NCI-H1105 (cell line): Measurements from ENCODE around the gene EYA2.
A peak's percentile ranks its signal among the peaks of the same experiment; 100 is the strongest.
"Not testable (repeated sequence)": the region's sequence is repeated elsewhere in the genome, so short reads cannot be mapped to it uniquely, and the experiment has no call there.

Experiments used
- DNase-seq: peaks from one replicate; lab custom pipeline; 2025; lab: John Stamatoyannopoulos, UW

EYA2 gene

GRCh38 chr20:47204850-47205122 is 310.1 kb downstream of the EYA2 start:
- not testable (repeated sequence) for DNase-seq

GRCh38 chr20:47205577-47206123 is 311.0 kb downstream of the EYA2 start:
- peak; percentile 32 for DNase-seq

DNA sequence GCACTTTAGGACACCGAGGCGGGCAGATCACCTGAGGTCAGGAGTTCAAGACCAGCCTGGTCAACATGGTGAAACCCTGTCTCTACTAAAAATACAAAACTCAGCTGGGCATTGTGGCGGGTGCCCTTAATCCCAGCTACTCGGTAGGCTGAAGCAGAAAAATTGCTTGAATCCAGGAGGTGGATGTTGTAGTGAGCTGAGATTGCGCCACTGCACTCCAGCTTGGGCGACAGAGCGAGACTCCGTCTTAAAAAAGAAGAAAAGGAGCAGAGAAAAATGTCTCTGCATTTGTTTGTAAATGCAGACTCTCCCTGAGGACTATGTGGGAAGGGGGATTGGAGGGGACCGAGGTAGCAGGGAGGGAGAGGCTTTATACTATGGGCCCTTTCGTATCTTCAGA is 311.9 kb downstream of the EYA2 start:
- not testable (repeated sequence) for DNase-seq

DNA sequence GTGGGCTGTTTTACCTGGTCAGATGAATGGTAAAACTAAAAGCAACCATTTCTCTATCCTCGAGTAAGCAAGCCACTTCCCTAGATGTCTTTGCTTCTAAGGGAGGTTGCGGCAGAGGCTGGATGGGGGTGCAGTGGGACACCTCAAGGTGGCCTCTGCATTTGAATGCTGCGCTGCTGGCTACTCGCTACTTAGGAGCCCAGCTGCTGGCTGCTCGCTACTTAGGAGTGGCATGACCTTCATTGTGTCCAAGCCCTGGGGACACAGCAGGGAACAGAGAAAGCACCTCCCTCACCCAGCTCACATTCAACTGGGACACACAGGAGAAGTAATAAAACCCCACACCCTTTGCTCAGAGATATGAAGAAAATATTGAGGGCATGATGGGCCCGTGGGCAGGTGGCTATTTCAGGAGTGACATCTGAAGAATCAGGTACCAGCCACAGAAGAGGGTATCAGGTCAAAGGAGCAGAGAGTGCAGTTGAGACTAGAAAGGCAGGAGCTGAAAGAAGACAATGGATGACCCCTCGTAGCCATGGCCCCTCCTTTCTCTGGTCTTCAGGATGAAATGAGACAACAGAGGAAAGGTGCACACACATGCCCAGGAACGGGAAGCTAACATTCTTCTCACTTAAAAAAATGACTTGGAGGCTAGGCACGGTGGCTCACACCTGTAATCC is 312.5 kb downstream of the EYA2 start:
- DNase-seq, result no peak

DNA sequence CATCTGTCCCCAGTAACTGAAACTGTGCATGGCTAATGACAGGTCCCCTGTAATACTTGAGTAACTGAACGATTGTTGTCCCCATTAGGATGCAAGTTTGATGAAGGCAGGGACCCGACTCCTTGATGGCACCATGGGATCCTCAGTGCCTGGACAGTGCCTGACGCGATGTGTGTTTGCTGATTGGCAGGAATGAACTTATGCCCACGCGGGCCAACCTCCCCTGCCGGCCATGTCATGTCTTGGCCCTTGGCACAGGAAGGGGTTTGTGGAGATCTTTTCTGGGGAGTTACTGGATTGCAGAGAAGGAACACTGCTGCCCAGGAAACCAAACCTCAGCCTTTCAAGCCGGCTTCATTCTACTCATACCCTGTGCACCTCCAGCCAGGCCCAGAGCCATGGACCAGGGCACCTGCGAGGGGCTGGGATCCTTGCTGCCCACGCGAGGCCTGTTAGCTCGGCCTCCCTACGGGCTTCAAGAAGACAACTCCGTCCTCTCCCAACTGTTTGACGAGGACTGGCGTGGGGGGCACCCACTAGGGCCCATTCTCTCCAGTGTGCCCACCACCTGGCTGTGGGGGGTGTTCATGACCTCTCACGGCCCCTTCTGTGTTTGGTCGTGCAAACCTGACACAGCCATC is 314.0 kb downstream of the EYA2 start:
- no peak for DNase-seq

- no peak for DNase-seq
Measured at GRCh38 chr20:47209982-47210381, 315.3 kb downstream of the EYA2 start.

- no peak for DNase-seq
Measured at GRCh38 chr20:47210470-47210869, 315.8 kb downstream of the EYA2 start.

DNA sequence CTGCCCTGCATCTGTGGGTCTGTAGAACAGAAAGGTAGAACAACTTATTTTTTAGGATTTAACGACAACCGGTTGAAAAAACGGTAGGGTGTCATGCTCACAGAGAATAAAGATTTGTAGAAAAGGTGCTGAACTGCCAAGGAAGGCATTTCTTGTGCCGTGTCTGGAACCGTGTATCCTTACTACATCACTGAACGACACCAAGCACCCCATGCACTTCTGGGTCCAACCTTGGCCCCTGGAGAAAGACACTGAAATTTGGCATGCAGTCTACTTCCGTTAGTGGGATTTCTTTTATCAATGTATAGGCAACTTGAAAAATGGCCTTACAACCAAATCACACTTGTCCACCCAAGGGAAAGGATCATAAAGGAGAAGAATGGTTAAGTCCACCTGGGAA is 316.4 kb downstream of the EYA2 start:
- no peak for DNase-seq

GRCh38 chr20:47212606-47213207 is 318.1 kb downstream of the EYA2 start:
- DNase-seq, result no peak

DNA sequence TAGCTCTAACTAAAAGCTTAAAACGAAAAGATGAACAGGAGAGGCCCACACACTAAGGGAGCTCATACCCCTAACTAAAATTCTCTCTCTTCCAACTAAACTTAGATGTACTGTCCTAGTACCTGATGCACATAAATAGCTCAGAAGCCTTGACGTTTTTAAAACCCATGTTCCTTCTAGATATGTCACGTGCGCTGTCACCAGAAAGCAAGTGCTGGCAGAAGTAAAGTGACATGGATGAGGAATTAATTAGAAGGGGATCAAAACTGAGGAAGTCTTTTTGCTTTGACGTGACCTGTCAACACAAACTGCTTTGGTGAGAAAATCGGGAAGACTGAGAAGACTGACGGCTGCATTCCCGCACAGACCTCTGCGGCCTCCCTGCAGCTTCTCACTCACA is 319.3 kb downstream of the EYA2 start:
- no peak for DNase-seq

DNA sequence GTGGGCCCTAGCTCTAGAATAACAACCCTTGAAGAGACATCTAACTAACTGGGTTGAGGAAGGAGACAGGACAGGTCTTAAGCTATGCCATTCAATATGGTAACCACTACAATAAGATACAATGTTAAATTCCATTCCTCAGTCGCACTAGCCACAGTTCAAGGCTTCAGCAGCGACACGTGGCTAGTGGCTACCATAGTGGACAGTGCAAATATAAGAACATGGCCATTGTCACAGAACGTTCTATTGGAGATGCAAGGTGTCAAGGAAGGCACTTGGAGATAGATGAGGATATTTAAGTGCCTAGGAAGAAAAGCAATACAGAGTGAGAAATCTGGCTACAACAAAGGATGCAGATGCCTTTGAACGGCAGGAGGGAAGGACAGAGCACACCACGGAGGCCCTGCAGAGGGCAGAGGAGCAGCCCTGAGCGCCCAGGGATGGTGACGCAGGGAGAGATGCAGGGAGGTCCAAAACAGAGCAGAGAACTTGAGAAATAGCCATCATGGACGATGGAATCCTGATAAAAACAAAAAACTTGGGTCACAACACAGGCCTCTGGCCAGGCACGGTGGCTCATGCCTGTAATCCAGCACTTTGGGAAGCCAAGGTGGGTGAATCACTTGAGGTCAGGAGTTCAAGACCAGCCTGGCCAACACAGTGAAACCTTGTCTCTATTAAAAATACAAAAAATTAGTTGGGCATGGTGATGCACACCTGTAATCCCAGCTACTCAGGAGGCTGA is 321.2 kb downstream of the EYA2 start:
- no peak for DNase-seq

DNA sequence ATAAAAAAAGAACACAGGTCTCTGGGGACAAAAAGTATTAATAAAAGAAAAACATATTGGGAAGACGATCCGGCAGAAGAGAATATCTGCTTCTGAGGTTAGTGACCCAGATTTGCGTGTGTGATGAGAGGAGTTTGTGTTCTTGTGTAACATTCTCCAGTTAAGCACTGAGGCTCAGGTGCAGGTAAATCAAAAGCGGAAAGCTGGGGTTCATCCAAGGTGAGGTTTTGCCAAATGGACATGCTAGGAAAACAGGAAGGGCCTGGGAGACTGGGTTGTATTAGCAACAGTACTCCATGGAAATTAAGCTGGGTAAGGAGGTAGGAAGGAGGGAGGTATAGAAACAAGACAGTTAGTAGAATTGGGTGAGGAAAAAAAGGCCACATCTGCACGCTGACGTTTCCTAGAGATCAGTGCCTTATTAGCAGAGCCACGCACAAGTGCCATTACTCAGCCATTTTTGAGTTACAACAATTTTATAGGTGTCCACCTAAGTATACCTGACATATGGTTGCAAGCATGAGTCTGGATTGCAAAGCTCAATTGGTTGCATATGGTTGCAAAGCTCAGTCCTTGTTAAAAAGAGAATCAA is 322.3 kb downstream of the EYA2 start:
- DNase-seq, result no peak

DNA sequence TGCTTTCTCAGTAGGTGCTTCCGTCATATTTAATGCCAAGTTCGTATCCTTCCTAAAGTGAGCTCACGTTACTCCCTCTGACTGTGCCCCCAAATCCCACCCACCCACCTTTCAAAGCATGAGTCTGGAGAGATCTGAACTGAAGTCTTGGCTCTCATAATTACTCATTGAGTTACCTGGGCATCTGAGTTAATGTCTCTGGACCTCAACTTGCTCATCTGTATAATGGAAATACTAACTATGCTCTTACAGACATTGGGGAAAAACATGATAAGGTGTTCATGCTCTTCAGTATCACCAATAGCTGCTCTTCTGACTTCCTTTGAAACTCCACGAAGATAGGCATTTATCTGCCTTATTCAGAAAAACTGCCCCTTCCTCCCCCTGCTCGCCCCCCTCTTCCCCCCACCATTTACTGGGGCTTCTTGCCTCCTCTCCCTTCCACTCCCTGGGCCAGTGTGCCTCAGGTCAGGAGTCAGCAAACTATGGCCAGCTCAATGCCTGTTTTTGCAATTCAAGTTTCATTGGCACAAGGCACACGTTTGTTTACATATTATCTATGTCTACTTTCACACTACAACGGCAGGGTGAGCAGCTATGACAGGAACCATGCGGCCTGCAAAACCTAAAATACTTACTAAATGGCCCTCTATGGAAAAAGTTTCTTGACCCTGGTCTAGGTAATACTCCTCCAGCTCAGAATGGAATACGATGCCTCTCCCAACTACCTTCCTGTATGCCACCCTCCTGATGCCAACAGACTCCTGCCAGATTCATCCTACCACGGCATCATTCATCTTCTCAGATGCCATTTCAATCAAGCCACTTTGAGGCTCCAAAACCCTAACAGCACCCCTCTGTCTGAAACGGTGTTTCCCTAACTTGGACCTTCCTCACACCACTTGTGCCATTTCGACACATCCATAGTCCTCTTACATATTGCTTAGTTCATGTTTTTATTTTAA is 323.1 kb downstream of the EYA2 start:
- no peak for DNase-seq

- DNase-seq, result peak; percentile 18
Measured at GRCh38 chr20:47220161-47220582, 325.5 kb downstream of the EYA2 start.

- DNase-seq, result no peak
Measured at GRCh38 chr20:47221036-47221625, 326.5 kb downstream of the EYA2 start.

GRCh38 chr20:47222468-47223119 is 328.0 kb downstream of the EYA2 start:
- DNase-seq, result no peak

DNA sequence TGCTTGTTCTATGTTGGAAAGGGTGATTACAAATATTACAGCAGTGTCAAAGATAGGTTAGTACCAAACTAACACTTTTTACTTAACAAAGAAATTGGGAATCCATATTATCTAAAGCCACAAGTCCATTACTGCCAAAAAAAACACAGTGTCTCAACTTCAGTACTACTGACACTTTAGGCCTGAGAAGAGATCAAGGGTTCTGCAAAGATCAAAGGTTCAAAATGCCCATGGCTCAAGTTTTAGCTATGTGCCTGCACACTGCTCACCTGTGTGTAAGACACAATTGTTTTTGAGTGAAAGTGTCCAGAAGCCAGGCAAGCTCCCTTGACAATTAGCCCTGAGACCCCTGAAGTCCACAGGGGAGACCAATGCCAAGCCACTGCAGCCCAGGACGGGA is 329.3 kb downstream of the EYA2 start:
- no peak for DNase-seq

GRCh38 chr20:47224300-47224791 is 329.7 kb downstream of the EYA2 start:
- no peak for DNase-seq

- no peak for DNase-seq
Measured at GRCh38 chr20:47224857-47225256, 330.2 kb downstream of the EYA2 start.

GRCh38 chr20:47225458-47225857 is 330.8 kb downstream of the EYA2 start:
- no peak for DNase-seq
